Caco-2 (cell line): ENCODE measurements around the gene DLX5. TPM values are rescaled to one million over a fixed set of nuclear protein-coding genes. Genes with fewer than 3 reads are reported as not detected.
"Not testable (repeated sequence)": the region's sequence is repeated elsewhere in the genome, so short reads cannot be mapped to it uniquely, and the experiment has no call there.

Experiments used
- Bru-seq: library from RNA; stranded (reverse); fragments of 400-500 nt; gene quantifications from one replicate; lab custom pipeline; 2021; lab: Mats Ljungman, UMichigan
- BruChase-seq, 2 experiments: library from RNA; stranded (reverse); fragments of 400-500 nt; gene quantifications; one replicate each; lab custom pipeline; 2021; lab: Mats Ljungman, UMichigan
- BruUV-seq: library from RNA; stranded (reverse); fragments of 400-500 nt; replicated peaks from 2 replicates; lab custom pipeline; 2021; lab: Mats Ljungman, UMichigan
- CTCF ChIA-PET: fragments of 300-600 bp; sonication (Branson Sonifier 250); formaldehyde crosslinking; loops from one replicate; lab custom pipeline; 2022; ENCODE audit warnings: antibody characterized with exemption; lab: Charles Lee
- POLR2A ChIA-PET: fragments of 300-600 bp; sonication (Branson Sonifier 250); formaldehyde crosslinking; loops from one replicate; lab custom pipeline; 2022; ENCODE audit warnings: antibody characterized with exemption; lab: Charles Lee
- DNase-seq, 2 experiments: peaks; one replicate each; pipeline versions ENCODE4 v3.0.0 to v3.0.0-alpha.2; 2020 to 2022
- H3K27me3 ChIP-seq: replicated peaks from 2 replicates; pipeline ENCODE4 v1.6.0; 2011; ENCODE audit warnings: low read length; ENCODE audit not compliant: control insufficient read depth, insufficient read depth
- H3K36me3 ChIP-seq: 2 replicates; pipeline ENCODE4 v1.5.1; 2011; ENCODE audit warnings: low read length; ENCODE audit not compliant: control insufficient read depth, insufficient read depth
- H3K4me1 ChIP-seq: fragments of 250-450 bp; sonication (Bioruptor Pico); 2 replicates; pipeline ENCODE4 v1.5.1; 2020; ENCODE audit warnings: mild to moderate bottlenecking
- H3K4me3 ChIP-seq: 2 replicates; pipeline ENCODE4 v1.5.1; 2011; ENCODE audit warnings: low read depth, mild to moderate bottlenecking, control low read depth, low read length
- H3K9me3 ChIP-seq: fragments of 250-450 bp; sonication (Bioruptor Pico); 2 replicates; pipeline ENCODE4 v1.5.1; 2020; ENCODE audit warnings: mild to moderate bottlenecking, moderate library complexity
- H3K27ac Mint-ChIP-seq: one replicate; pipeline ENCODE4 v1.8.0; 2022; ENCODE audit warnings: mixed read lengths; ENCODE audit not compliant: unreplicated experiment
- H3K27me3 Mint-ChIP-seq: one replicate; pipeline ENCODE4 v1.8.0; 2022; ENCODE audit warnings: mixed read lengths; ENCODE audit not compliant: insufficient read depth, unreplicated experiment
- H3K36me3 Mint-ChIP-seq: one replicate; pipeline ENCODE4 v1.8.0; 2022; ENCODE audit warnings: mild to moderate bottlenecking, mixed read lengths; ENCODE audit not compliant: insufficient read depth, unreplicated experiment
- H3K4me1 Mint-ChIP-seq: one replicate; pipeline ENCODE4 v1.8.0; 2022; ENCODE audit warnings: low read depth, mixed read lengths; ENCODE audit not compliant: unreplicated experiment
- H3K4me3 Mint-ChIP-seq: one replicate; pipeline ENCODE4 v1.8.0; 2022; ENCODE audit warnings: mild to moderate bottlenecking, moderate library complexity, mixed read lengths; ENCODE audit not compliant: unreplicated experiment
- H3K9me3 Mint-ChIP-seq: one replicate; pipeline ENCODE4 v1.8.0; 2022; ENCODE audit warnings: mixed read lengths; ENCODE audit not compliant: unreplicated experiment
- intact Hi-C: fragments of 100-400 bp; cut with micrococcal nuclease; formaldehyde crosslinking; loops from one replicate; pipeline ENCODE4 v1.10.0; 2022; ENCODE audit not compliant: unreplicated experiment
- long read RNA-seq: library from polyadenylated mRNA; stranded (forward); transcript quantifications from one replicate; pipeline ENCODE4 v2.0.0, GENCODE V29; 2022
- total RNA-seq: library from RNA; stranded (reverse); gene quantifications from 2 replicates; pipeline ENCODE4 v1.2.3, GENCODE V29; 2022
- TF ChIP-seq, protein P1 (sequence below), 2 experiments: fragments of 200-600 bp in 1 of 2; IDR thresholded peaks; 1 replicate in 1 of 2; 2 replicates in 1 of 2; pipeline versions ENCODE4 v1.5.1 to v1.8.0; 2011 to 2022; ENCODE audit warnings: antibody characterized with exemption in 1 of 2, control low read depth in 1 of 2, inconsistent platforms in 1 of 2, low read depth in 1 of 2, low read length in 1 of 2, mild to moderate bottlenecking in 1 of 2, moderate library complexity in 1 of 2; ENCODE audit not compliant: insufficient read depth in 1 of 2, severe bottlenecking in 1 of 2, unreplicated experiment in 1 of 2

The DLX5 gene
- total RNA-seq = 0.30 TPM in 1 of 2 replicates, not detected in the other
- Bru-seq, nascent RNA = percentile 20 among the genes with signal in this experiment
- percentile 24 among the genes with signal in this experiment for BruChase-seq, experiment 1, labeled RNA remaining after a 2-hour chase
- percentile 13 among the genes with signal in this experiment for BruChase-seq, experiment 2, labeled RNA remaining after a 6-hour chase
- long read RNA-seq = 0 reads

DNA sequence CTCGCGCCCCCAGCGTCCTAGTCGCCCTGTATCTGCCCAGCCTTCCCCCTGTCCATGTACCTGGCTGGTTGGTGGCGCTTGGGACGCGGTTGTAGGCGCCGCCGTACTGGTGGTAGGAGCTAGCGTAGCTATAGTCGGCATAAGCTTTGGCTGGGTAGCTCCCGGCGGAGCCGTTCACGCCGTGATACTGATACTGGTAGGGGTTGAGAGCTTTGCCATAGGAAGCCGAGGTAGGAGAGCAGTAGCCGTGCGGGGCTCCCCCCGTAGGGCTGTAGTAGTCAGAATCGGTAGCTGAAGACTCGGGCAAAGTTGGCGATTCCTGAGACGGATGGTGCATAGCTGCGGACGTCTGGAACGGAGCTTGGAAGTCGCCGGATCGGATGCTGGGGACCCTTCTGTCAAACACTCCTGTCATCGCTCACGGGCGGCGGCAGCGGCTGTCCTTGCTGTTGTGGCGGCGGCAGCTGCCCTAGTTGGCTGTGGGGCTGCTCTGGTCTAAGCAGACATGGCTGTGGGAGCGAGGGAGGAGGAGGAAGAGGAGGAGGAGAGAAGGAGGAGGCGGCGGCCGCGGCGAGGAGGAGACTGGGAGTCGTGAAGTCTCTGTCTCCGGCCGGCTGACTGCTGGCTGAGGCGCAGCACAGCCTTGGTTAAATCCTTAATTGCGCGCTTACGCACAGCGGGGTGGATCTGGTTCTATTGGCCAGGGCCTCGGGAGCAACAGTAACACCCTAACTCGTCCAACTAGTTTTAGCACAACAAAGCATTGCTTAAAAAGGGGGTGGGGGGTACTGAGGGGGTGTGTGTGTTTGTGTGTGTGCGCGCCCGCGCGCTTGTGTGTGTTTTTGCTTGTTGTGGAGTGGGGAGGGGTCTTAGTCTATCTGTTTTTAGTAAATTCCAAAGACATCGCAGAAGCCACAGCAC lies at the start of gene DLX5:
Gene DLX5 (minus strand): TSS at position 623 of the 921 bp plus-strand sequence. CDS start 208 bp downstream, at position 415.
- Histone ChIP-seq H3K9me3 (no peaks in the 10 kb centered on the region), H3K4me3 (peak within 1 kb of the TSS; percentile 28), H3K4me1 (no peaks in the 10 kb centered on the region; the same call in 1 of the 2 replicates), H3K27me3 (no peaks in the 10 kb centered on the region; the same call in 1 of the 2 replicates), H3K36me3 (no peaks in the 10 kb centered on the region)
- H3K36me3 Mint-ChIP-seq = no peaks in the 10 kb centered on the region
- peak within 1 kb of the TSS; percentile 80 for H3K4me3 Mint-ChIP-seq
- H3K27ac Mint-ChIP-seq = no peak within 1 kb of the TSS
- TF ChIP-seq, protein P1, sequence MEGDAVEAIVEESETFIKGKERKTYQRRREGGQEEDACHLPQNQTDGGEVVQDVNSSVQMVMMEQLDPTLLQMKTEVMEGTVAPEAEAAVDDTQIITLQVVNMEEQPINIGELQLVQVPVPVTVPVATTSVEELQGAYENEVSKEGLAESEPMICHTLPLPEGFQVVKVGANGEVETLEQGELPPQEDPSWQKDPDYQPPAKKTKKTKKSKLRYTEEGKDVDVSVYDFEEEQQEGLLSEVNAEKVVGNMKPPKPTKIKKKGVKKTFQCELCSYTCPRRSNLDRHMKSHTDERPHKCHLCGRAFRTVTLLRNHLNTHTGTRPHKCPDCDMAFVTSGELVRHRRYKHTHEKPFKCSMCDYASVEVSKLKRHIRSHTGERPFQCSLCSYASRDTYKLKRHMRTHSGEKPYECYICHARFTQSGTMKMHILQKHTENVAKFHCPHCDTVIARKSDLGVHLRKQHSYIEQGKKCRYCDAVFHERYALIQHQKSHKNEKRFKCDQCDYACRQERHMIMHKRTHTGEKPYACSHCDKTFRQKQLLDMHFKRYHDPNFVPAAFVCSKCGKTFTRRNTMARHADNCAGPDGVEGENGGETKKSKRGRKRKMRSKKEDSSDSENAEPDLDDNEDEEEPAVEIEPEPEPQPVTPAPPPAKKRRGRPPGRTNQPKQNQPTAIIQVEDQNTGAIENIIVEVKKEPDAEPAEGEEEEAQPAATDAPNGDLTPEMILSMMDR (IDR thresholded peaks at IDR 0.05; ENCODE audit: insufficient read depth in 1 of 2, low read depth in 1 of 2, low read length in 1 of 2, severe bottlenecking in 1 of 2, unreplicated experiment in 1 of 2) = no peak
- no TSS peak for BruUV-seq
- POLR2A ChIA-PET = no interaction called here
- CTCF ChIA-PET = interaction anchor here (0.6 to 0.8 kb wide), 2 partner anchors 10 to 898 kb away, joined by 3 to 6 read pairs; no protein-coding TSS in a partner anchor
- H3K27me3 Mint-ChIP-seq = peaks cover 36% of the 10 kb centered on the region
- peaks cover 6% of the 10 kb centered on the region for H3K4me1 Mint-ChIP-seq
- intact Hi-C loops = loop anchor here (1.0 to 10.0 kb wide), 3 partner anchors 8 to 320 kb away; partner anchors contain the start of gene SEM1
- DNase-seq = peak; percentile 35 to 45
- H3K9me3 Mint-ChIP-seq = no peaks in the 10 kb centered on the region

DNA sequence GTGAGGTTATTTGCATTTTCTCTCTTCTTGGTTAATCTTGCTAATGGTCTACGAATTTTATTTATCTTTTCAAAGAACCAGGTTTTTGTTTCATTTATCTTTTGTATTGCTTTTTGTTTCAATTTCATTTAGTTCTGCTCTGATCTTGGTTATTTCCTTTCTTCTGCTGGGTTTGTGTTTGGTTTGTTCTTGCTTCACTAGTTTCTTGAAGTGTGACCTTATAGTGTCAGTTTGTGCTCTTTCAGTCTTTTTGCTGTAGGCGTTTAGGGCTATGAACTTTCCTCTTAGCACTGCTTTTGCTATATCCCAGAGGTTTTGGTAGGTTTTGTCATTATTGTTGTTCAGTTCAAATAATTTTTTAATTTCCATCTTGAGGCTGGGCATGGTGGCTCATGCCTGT lies 47.4 kb upstream of the DLX5 start:
- CTCF ChIA-PET, H3K4me3 ChIP-seq, H3K4me3 Mint-ChIP-seq, DNase-seq, H3K9me3 ChIP-seq, POLR2A ChIA-PET, H3K36me3 Mint-ChIP-seq, BruUV-seq, intact Hi-C loops, H3K4me1 ChIP-seq, H3K9me3 Mint-ChIP-seq, H3K4me1 Mint-ChIP-seq, H3K27me3 ChIP-seq, H3K36me3 ChIP-seq, H3K27ac Mint-ChIP-seq: not testable (repeated sequence)
- H3K27me3 Mint-ChIP-seq = peaks cover 13% of the 10 kb centered on the region

DNA sequence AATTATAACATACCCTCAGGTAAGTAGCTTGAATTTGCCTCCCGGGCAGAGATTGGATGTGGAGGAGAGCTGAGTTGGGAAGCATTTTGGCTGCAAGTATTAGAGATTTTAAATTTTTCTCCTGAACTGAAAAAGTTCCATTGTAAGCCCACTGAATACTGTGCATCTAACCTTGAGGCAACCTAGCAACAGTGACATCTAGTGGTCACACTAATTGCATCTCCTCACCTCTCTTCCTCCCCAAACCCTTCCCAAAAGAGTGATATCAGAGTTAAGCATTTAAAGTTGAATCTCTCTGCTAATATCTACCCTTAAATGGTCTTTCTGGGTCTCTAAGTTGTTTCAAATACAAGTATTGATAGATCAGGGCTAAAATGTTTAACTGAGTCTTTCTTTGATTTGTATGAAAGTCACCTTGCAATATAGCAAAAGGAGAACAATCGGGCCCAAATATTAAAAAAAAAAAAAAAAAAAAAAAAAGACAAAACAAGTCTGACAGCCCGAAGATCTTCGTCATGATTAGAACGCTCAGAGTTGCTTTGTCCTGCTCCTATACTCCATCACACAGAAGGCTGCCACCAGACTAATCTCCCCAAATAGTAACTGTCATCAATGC lies 40.4 kb upstream of the DLX5 start:
- Mint-ChIP-seq H3K27me3 (peaks cover 6% of the 10 kb centered on the region), H3K4me3 (no peak overlapping the region), H3K9me3 (no peaks in the 10 kb centered on the region), H3K36me3 (no peaks in the 10 kb centered on the region), H3K27ac (no peak overlapping the region), H3K4me1 (no peaks in the 10 kb centered on the region)
- no peaks in the 10 kb centered on the region for H3K4me1 ChIP-seq
- no peaks in the 10 kb centered on the region for H3K36me3 ChIP-seq
- CTCF ChIA-PET = no interaction called here
- intact Hi-C loops = loop anchor here (1.0 kb wide), 2 partner anchors 990 to 1149 kb away; no protein-coding TSS in a partner anchor
- POLR2A ChIA-PET = no interaction called here
- peak in 1 of 2 experiments; percentile 55 for DNase-seq
- no TSS peak for BruUV-seq
- H3K4me3 ChIP-seq = no peak overlapping the region
- H3K9me3 ChIP-seq = 0 out of 2 replicates have a peak, but pooled peaks cover 3% of the 10 kb centered on the region
- no peaks in the 10 kb centered on the region for H3K27me3 ChIP-seq
- TF ChIP-seq, protein P1 (IDR thresholded peaks at IDR 0.05; ENCODE audit: insufficient read depth in 1 of 2, low read depth in 1 of 2, low read length in 1 of 2, severe bottlenecking in 1 of 2, unreplicated experiment in 1 of 2) = peak; percentile 49 to 74
